K562 (cell line): ENCODE data around the gene PYCR2. TPM values are rescaled to one million over a fixed set of nuclear protein-coding genes. Genes with fewer than 3 reads are reported as not detected.

Source experiments
- E4F1 ChIP-seq: fragments of 250-450 bp; sonication (Bioruptor Pico); IDR thresholded peaks from 2 replicates; pipeline ENCODE4 v1.5.0; 2021; ENCODE audit warnings: mild to moderate bottlenecking, borderline replicate concordance
- ELF4 ChIP-seq: fragments of 450-650 bp; formaldehyde crosslinking; IDR thresholded peaks from 2 replicates; pipeline ENCODE4 v1.4.0; 2022; ENCODE audit warnings: missing genetic modification characterization
- ETV6 ChIP-seq, 3 experiments: fragments of 150-350 bp in 1 of 3; sonication (generic) in 1 of 3; formaldehyde crosslinking in 1 of 3; IDR thresholded peaks; 2 replicates each; pipeline versions ENCODE4 v1.6.1 to v1.8.0; 2014 to 2022; ENCODE audit warnings: borderline replicate concordance in 2 of 3, low read depth in 2 of 3, antibody characterized with exemption in 1 of 3, low read length in 1 of 3, mild to moderate bottlenecking in 1 of 3, missing genetic modification reagents in 1 of 3
- FOXA3 ChIP-seq, 2 experiments: fragments of 450-650 bp in 1 of 2; sonication (generic) in 1 of 2; formaldehyde crosslinking; IDR thresholded peaks in 1 of 2; conservative IDR thresholded peaks in 1 of 2; 2 replicates each; pipeline versions ENCODE4 v1.4.0 to v1.8.0; 2020 to 2022; ENCODE audit warnings: mild to moderate bottlenecking in 2 of 2, missing genetic modification reagents in 1 of 2
- ILF3 ChIP-seq: fragments of 450-650 bp; IDR thresholded peaks from 2 replicates; pipeline ENCODE4 v1.6.1; 2018; ENCODE audit warnings: antibody characterized with exemption, mild to moderate bottlenecking, moderate library complexity, borderline replicate concordance
- MAFK ChIP-seq: IDR thresholded peaks from 2 replicates; pipeline ENCODE4 v1.6.1; 2011; ENCODE audit warnings: low read length, improper control_type of control experiment
- MED1 ChIP-seq: sonication (generic); formaldehyde crosslinking; IDR thresholded peaks from 2 replicates; pipeline ENCODE4 v1.8.1; 2023; ENCODE audit warnings: missing genetic modification reagents, borderline replicate concordance
- PRPF4 ChIP-seq: fragments of 200-400 bp; formaldehyde crosslinking; IDR thresholded peaks from one replicate; pipeline ENCODE4 v1.6.1; 2017; ENCODE audit warnings: low read length, low read depth, mild to moderate bottlenecking; ENCODE audit not compliant: insufficient read depth, poor library complexity, severe bottlenecking
- SMARCA4 ChIP-seq: fragments of 450-650 bp; IDR thresholded peaks from 2 replicates; pipeline ENCODE4 v1.6.1; 2016
- TARDBP ChIP-seq: fragments of 450-650 bp; IDR thresholded peaks from 2 replicates; pipeline ENCODE4 v1.6.1; 2016
- ZNF224 ChIP-seq: sonication (generic); formaldehyde crosslinking; IDR thresholded peaks from 2 replicates; pipeline ENCODE4 v1.8.0; 2022; ENCODE audit warnings: mild to moderate bottlenecking, missing genetic modification reagents
- ZNF766 ChIP-seq: fragments of 200-800 bp; sonication (Bioruptor generic); conservative IDR thresholded peaks from 2 replicates; pipeline ENCODE4 v1.6.1; 2016; ENCODE audit warnings: missing genetic modification characterization, missing compliant biosample characterization
- polyA plus RNA-seq, 8 experiments: library from polyadenylated mRNA; depleted of rRNA in 4 of 8; stranded (reverse) in 5 of 8; unstranded in 3 of 8; fragments of >200 nt; fragmentation: Nextera tagmentation in 2 of 8; fragmentation: Illumina TruSeq in 1 of 8; extraction: Ambion mirVana in 2 of 8; extraction: Trizol in 1 of 8; gene quantifications; 2 replicates each; pipeline versions ENCODE4 v1.2.1 to v1.2.3, GENCODE V29; 2011 to 2014; ENCODE audit warnings: inconsistent platforms in 1 of 8, missing spikeins in 1 of 8
- total RNA-seq, 7 experiments: library from RNA; depleted of rRNA in 6 of 7; stranded (reverse); fragments of >200 nt in 6 of 7; fragmentation: Illumina TruSeq in 2 of 7; extraction: Trizol in 2 of 7; gene quantifications; 2 replicates each; pipeline versions ENCODE4 v1.2.1 to v1.2.3, GENCODE V29; 2011 to 2021; ENCODE audit warnings: low replicate concordance in 1 of 7
- TF ChIP-seq, protein P1 (sequence below): sonication (generic); formaldehyde crosslinking; IDR thresholded peaks from 2 replicates; pipeline ENCODE4 v1.8.0; 2022; ENCODE audit warnings: missing genetic modification reagents, mild to moderate bottlenecking, borderline replicate concordance
- TF ChIP-seq, protein P2 (sequence below): fragments of 150-350 bp; conservative IDR thresholded peaks from 2 replicates; pipeline ENCODE4 v1.6.1; 2014; ENCODE audit warnings: low read length
- TF ChIP-seq, protein P3 (sequence below): fragments of 250-450 bp; sonication (Bioruptor Pico); IDR thresholded peaks from 2 replicates; pipeline ENCODE4 v1.4.0; 2020; ENCODE audit warnings: mild to moderate bottlenecking, moderate library complexity, borderline replicate concordance

PYCR2 gene
- total and polyA plus RNA-seq, 9 of the 15 experiments (the other 6 are each of a cell fraction or from before 2014, with no cell fraction given): 5.5 to 219 (median 127) TPM

GRCh38 chr1:225882694-225883615 lies 41.1 kb downstream of the PYCR2 start (continued):
- TF ChIP-seq, protein P1, sequence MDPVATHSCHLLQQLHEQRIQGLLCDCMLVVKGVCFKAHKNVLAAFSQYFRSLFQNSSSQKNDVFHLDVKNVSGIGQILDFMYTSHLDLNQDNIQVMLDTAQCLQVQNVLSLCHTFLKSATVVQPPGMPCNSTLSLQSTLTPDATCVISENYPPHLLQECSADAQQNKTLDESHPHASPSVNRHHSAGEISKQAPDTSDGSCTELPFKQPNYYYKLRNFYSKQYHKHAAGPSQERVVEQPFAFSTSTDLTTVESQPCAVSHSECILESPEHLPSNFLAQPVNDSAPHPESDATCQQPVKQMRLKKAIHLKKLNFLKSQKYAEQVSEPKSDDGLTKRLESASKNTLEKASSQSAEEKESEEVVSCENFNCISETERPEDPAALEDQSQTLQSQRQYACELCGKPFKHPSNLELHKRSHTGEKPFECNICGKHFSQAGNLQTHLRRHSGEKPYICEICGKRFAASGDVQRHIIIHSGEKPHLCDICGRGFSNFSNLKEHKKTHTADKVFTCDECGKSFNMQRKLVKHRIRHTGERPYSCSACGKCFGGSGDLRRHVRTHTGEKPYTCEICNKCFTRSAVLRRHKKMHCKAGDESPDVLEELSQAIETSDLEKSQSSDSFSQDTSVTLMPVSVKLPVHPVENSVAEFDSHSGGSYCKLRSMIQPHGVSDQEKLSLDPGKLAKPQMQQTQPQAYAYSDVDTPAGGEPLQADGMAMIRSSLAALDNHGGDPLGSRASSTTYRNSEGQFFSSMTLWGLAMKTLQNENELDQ (CRISPR knock-in tag): 0 out of 2 replicates have a peak, but pooled peaks have one; percentile 64
- TF ChIP-seq ILF3 (no peak), FOXA3 (CRISPR knock-in tag; conservative IDR thresholded peaks at IDR 0.05 in 1 of 2, IDR thresholded peaks at IDR 0.05 in 1 of 2) (no peak), PRPF4 (no peak), ZNF766 (CRISPR knock-in tag) (no peak), SMARCA4 (no peak), MED1 (no peak), TARDBP (no peak), ELF4 (CRISPR knock-in tag) (no peak), E4F1 (no peak), MAFK (no peak), ETV6 (IDR thresholded peaks at IDR 0.05; ENCODE audit: borderline replicate concordance in 1 of 2, low read depth in 2 of 2, low read length in 1 of 2) (no peak), ETV6 (CRISPR knock-in tag; IDR thresholded peaks at IDR 0.05; ENCODE audit: borderline replicate concordance) (no peak), ZNF224 (CRISPR knock-in tag) (no peak)
- TF ChIP-seq, protein P2, sequence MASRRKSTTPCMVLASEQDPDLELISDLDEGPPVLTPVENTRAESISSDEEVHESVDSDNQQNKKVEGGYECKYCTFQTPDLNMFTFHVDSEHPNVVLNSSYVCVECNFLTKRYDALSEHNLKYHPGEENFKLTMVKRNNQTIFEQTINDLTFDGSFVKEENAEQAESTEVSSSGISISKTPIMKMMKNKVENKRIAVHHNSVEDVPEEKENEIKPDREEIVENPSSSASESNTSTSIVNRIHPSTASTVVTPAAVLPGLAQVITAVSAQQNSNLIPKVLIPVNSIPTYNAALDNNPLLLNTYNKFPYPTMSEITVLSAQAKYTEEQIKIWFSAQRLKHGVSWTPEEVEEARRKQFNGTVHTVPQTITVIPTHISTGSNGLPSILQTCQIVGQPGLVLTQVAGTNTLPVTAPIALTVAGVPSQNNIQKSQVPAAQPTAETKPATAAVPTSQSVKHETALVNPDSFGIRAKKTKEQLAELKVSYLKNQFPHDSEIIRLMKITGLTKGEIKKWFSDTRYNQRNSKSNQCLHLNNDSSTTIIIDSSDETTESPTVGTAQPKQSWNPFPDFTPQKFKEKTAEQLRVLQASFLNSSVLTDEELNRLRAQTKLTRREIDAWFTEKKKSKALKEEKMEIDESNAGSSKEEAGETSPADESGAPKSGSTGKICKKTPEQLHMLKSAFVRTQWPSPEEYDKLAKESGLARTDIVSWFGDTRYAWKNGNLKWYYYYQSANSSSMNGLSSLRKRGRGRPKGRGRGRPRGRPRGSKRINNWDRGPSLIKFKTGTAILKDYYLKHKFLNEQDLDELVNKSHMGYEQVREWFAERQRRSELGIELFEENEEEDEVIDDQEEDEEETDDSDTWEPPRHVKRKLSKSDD: no peak
- TF ChIP-seq, protein P3, sequence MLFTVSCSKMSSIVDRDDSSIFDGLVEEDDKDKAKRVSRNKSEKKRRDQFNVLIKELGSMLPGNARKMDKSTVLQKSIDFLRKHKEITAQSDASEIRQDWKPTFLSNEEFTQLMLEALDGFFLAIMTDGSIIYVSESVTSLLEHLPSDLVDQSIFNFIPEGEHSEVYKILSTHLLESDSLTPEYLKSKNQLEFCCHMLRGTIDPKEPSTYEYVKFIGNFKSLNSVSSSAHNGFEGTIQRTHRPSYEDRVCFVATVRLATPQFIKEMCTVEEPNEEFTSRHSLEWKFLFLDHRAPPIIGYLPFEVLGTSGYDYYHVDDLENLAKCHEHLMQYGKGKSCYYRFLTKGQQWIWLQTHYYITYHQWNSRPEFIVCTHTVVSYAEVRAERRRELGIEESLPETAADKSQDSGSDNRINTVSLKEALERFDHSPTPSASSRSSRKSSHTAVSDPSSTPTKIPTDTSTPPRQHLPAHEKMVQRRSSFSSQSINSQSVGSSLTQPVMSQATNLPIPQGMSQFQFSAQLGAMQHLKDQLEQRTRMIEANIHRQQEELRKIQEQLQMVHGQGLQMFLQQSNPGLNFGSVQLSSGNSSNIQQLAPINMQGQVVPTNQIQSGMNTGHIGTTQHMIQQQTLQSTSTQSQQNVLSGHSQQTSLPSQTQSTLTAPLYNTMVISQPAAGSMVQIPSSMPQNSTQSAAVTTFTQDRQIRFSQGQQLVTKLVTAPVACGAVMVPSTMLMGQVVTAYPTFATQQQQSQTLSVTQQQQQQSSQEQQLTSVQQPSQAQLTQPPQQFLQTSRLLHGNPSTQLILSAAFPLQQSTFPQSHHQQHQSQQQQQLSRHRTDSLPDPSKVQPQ (CRISPR knock-in tag): no peak
